ENCODE results near the gene PHF19.

- TF ChIP-seq CTCF (IDR thresholded peaks at IDR 0.05) = no peak
- no peak for TF ChIP-seq POLR2A (IDR thresholded peaks at IDR 0.05)
These were observed 6.1 kb upstream of the PHF19 start for GRCh38 chr9:120882935-120883607.
